Body of pancreas (tissue), 4 donors: ENCODE data around the gene NBEAL2.

ENCODE experiments used
- CTCF ChIP-seq, 7 experiments: fragments of 450-650 bp in 4 of 7; fragments of 200-600 bp in 3 of 7; sonication (generic) in 3 of 7; IDR thresholded peaks; one replicate each; pipeline ENCODE4 v1.5.1; 2016 to 2019; ENCODE audit warnings: antibody characterized with exemption in 7 of 7
- POLR2A ChIP-seq, 3 donors: fragments of 450-650 bp; IDR thresholded peaks; one replicate each; pipeline ENCODE4 v1.6.1; 2016; ENCODE audit warnings: antibody characterized with exemption in 3 of 3, mild to moderate bottlenecking in 2 of 3

GRCh38 chr3:46982546-46982945, 3.1 kb downstream of the NBEAL2 start:
- no peak for TF ChIP-seq CTCF (IDR thresholded peaks at IDR 0.05)
- no peak for TF ChIP-seq POLR2A (IDR thresholded peaks at IDR 0.05)
